MM.1S (cell line): Measurements from ENCODE around the gene PLXND1.

Experiments
- DNase-seq: peaks from one replicate; pipeline ENCODE4 v3.0.0-alpha.2; 2015
- H2AFZ ChIP-seq: fragments of 300-600 bp; sonication (generic); 2 replicates; pipeline ENCODE4 v1.6.0; 2016; ENCODE audit warnings: antibody characterized with exemption, low read length
- H3F3A ChIP-seq: fragments of 300-600 bp; sonication (generic); 2 replicates; pipeline ENCODE4 v1.6.1; 2016; ENCODE audit warnings: mild to moderate bottlenecking, antibody characterized with exemption, low read length, moderate library complexity, mixed read lengths; ENCODE audit not compliant: insufficient read depth
- H3K27ac ChIP-seq: fragments of 300-600 bp; sonication (generic); 2 replicates; pipeline ENCODE4 v1.5.1; 2016; ENCODE audit warnings: mild to moderate bottlenecking, low read length
- H3K27me3 ChIP-seq: fragments of 300-600 bp; sonication (generic); replicated peaks from 2 replicates; pipeline ENCODE4 v1.6.0; 2016; ENCODE audit warnings: low read length; ENCODE audit not compliant: insufficient read depth
- H3K36me3 ChIP-seq: fragments of 300-600 bp; sonication (generic); replicated peaks from 2 replicates; pipeline ENCODE4 v1.6.1; 2016; ENCODE audit warnings: mild to moderate bottlenecking, low read length, mixed read lengths; ENCODE audit not compliant: insufficient read depth
- H3K4me1 ChIP-seq: fragments of 300-600 bp; sonication (generic); 2 replicates; pipeline ENCODE4 v1.6.1; 2016; ENCODE audit warnings: low read length, mixed read lengths
- H3K4me2 ChIP-seq: fragments of 300-600 bp; sonication (generic); 2 replicates; pipeline ENCODE4 v1.6.0; 2016; ENCODE audit warnings: low read depth, low read length
- H3K4me3 ChIP-seq: fragments of 300-600 bp; sonication (generic); 2 replicates; pipeline ENCODE4 v1.5.1; 2016; ENCODE audit warnings: low read length, mixed read lengths
- H3K79me2 ChIP-seq: fragments of 300-600 bp; sonication (generic); 2 replicates; pipeline ENCODE4 v1.6.1; 2016; ENCODE audit warnings: mixed run types, low read length, mixed read lengths
- H3K9ac ChIP-seq: fragments of 300-600 bp; sonication (generic); 2 replicates; pipeline ENCODE4 v1.6.1; 2016; ENCODE audit warnings: low read length, mixed read lengths
- H3K9me2 ChIP-seq: fragments of 300-600 bp; sonication (generic); replicated peaks from 2 replicates; pipeline ENCODE4 v1.6.1; 2016; ENCODE audit warnings: mild to moderate bottlenecking, low read length, mixed read lengths; ENCODE audit not compliant: insufficient read depth
- H3K9me3 ChIP-seq: fragments of 300-600 bp; sonication (generic); replicated peaks from 2 replicates; pipeline ENCODE4 v1.6.1; 2016; ENCODE audit warnings: mild to moderate bottlenecking, low read length, mixed read lengths; ENCODE audit not compliant: insufficient read depth
- H4K20me1 ChIP-seq: fragments of 300-600 bp; sonication (generic); 2 replicates; pipeline ENCODE4 v1.6.1; 2016; ENCODE audit warnings: mild to moderate bottlenecking, low read length, moderate library complexity, mixed read lengths; ENCODE audit not compliant: insufficient read depth
- EZH2 ChIP-seq: fragments of 300-600 bp; sonication (generic); optimal IDR thresholded peaks from 2 replicates; pipeline ENCODE3; 2017; ENCODE audit warnings: low read depth, mild to moderate bottlenecking, antibody characterized with exemption, low read length, mixed read lengths
- EZH2phosphoT487 ChIP-seq: fragments of 300-600 bp; sonication (generic); IDR thresholded peaks from 2 replicates; pipeline ENCODE4 v1.6.1; 2018; ENCODE audit warnings: antibody characterized with exemption, low read length
- TF ChIP-seq, protein P1 (sequence below): fragments of 300-600 bp; sonication (generic); IDR thresholded peaks from 2 replicates; pipeline ENCODE4 v1.5.1; 2016; ENCODE audit warnings: antibody characterized with exemption, low read length, mixed read lengths

Gene PLXND1

DNA sequence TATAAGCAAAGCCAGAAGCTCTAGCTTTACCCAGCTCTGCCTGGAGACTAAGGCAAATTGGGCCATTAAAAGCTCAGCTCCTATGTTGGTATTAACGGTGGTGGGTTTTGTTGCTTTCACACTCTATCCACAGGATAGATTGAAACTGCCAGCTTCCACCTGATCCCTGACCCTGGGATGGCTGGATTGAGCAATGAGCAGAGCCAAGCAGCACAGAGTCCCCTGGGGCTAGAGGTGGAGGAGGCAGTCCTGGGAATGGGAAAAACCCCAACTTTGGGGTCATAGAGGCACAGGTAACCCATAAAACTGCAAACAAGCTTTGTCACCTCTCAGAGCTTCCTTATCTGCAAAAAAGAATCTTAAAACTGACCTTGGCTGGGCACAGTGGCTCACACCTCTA is 71.4 kb downstream of the PLXND1 start:
- H3K4me2 ChIP-seq, result no peak overlapping the region

DNA sequence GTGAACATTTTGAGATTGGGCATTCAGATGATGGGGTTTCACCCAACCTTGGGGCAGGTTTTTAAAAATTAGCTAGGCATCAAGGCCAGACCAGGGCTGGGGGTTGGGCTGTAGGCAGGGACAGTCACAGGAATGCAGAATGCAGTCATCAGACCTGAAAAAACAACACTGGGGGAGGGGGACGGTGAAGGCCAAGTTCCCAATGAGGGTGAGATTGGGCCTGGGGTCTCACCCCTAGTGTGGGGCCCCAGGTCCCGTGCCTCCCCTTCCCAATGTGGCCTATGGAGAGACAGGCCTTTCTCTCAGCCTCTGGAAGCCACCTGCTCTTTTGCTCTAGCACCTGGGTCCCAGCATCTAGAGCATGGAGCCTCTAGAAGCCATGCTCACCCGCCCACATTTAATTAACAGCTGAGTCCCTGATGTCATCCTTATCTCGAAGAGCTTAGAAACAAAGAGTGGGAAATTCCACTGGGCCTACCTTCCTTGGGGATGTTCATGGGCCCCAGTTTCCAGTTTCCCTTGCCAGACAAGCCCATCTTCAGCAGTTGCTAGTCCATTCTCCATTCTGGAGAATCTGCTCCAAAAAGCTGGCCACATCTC is 71.9 kb downstream of the PLXND1 start:
- H3K4me1 ChIP-seq, result peaks cover 6% of the 10 kb centered on the region; the same call in 1 of the 2 replicates
- H3K27ac ChIP-seq, result no peak overlapping the region
- H3K4me2 ChIP-seq, result no peak overlapping the region
- H3K36me3 ChIP-seq, result no peaks in the 10 kb centered on the region
- H4K20me1 ChIP-seq, result no peaks in the 10 kb centered on the region
- H3F3A ChIP-seq, result no peaks in the 10 kb centered on the region
- no peak overlapping the region for H3K9ac ChIP-seq
- TF ChIP-seq, protein P1, sequence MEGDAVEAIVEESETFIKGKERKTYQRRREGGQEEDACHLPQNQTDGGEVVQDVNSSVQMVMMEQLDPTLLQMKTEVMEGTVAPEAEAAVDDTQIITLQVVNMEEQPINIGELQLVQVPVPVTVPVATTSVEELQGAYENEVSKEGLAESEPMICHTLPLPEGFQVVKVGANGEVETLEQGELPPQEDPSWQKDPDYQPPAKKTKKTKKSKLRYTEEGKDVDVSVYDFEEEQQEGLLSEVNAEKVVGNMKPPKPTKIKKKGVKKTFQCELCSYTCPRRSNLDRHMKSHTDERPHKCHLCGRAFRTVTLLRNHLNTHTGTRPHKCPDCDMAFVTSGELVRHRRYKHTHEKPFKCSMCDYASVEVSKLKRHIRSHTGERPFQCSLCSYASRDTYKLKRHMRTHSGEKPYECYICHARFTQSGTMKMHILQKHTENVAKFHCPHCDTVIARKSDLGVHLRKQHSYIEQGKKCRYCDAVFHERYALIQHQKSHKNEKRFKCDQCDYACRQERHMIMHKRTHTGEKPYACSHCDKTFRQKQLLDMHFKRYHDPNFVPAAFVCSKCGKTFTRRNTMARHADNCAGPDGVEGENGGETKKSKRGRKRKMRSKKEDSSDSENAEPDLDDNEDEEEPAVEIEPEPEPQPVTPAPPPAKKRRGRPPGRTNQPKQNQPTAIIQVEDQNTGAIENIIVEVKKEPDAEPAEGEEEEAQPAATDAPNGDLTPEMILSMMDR, result no peak
- TF ChIP-seq EZH2 (no peak), EZH2phosphoT487 (no peak)
- H3K9me2 ChIP-seq, result no peaks in the 10 kb centered on the region
- H3K4me3 ChIP-seq, result no peak overlapping the region
- no peak for DNase-seq
- no peaks in the 10 kb centered on the region for H3K79me2 ChIP-seq
- no peak overlapping the region for H2AFZ ChIP-seq
- H3K9me3 ChIP-seq, result no peaks in the 10 kb centered on the region
- no peaks in the 10 kb centered on the region for H3K27me3 ChIP-seq

More for the DNA sequence above, 71.4 kb downstream of the PLXND1 start:
- Histone ChIP-seq H3K27me3 (no peaks in the 10 kb centered on the region), H3K9me3 (no peaks in the 10 kb centered on the region), H3K9me2 (no peaks in the 10 kb centered on the region), H3K9ac (no peak overlapping the region), H2AFZ (no peak overlapping the region), H4K20me1 (no peaks in the 10 kb centered on the region), H3K4me1 (peaks cover 6% of the 10 kb centered on the region; the same call in 1 of the 2 replicates), H3F3A (no peaks in the 10 kb centered on the region), H3K27ac (no peak overlapping the region), H3K36me3 (no peaks in the 10 kb centered on the region), H3K79me2 (no peaks in the 10 kb centered on the region), H3K4me3 (no peak overlapping the region)
- TF ChIP-seq, protein P1, result no peak
- TF ChIP-seq EZH2phosphoT487 (no peak), EZH2 (no peak)
- no peak for DNase-seq

DNA sequence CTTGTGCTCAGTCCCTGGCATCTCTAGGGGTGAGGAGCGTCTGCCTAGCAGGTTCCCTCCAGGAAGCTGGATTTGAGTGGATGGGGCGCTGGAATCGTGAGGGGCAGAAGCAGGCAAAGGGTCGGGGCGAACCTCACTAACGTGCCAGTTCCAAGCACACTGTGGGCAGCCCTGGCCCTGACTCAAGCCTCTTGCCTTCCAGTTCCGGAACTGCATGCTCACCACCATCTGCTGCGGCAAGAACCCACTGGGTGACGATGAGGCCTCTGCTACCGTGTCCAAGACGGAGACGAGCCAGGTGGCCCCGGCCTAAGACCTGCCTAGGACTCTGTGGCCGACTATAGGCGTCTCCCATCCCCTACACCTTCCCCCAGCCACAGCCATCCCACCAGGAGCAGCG is 73.1 kb downstream of the PLXND1 start:
- Histone ChIP-seq H3K9ac (no peak overlapping the region), H3K27me3 (no peaks in the 10 kb centered on the region), H4K20me1 (no peaks in the 10 kb centered on the region), H2AFZ (no peak overlapping the region), H3K79me2 (no peaks in the 10 kb centered on the region), H3K4me2 (no peak overlapping the region), H3K36me3 (no peaks in the 10 kb centered on the region), H3K4me1 (peaks cover 6% of the 10 kb centered on the region; the same call in 1 of the 2 replicates), H3K27ac (no peak overlapping the region), H3K9me3 (no peaks in the 10 kb centered on the region), H3K9me2 (no peaks in the 10 kb centered on the region), H3F3A (no peaks in the 10 kb centered on the region), H3K4me3 (no peak overlapping the region)
- TF ChIP-seq EZH2phosphoT487 (no peak), EZH2 (no peak)
- TF ChIP-seq, protein P1, result no peak
- no peak for DNase-seq
